Muscle layer of colon (tissue), 2 donors: Measurements from ENCODE around the gene ANKFN1.

ENCODE experiments used
- H3K27ac ChIP-seq: one replicate; pipeline ENCODE4 v1.7.0; 2013; ENCODE audit warnings: low read depth, mild to moderate bottlenecking, low read length, moderate library complexity
- H3K27me3 ChIP-seq, 2 donors: one replicate each; pipeline ENCODE4 v1.7.0; 2013; ENCODE audit warnings: low read length in 2 of 2, mild to moderate bottlenecking in 2 of 2; ENCODE audit not compliant: insufficient read depth in 2 of 2, control insufficient read depth in 1 of 2
- H3K36me3 ChIP-seq: one replicate; pipeline ENCODE4 v1.7.0; 2013; ENCODE audit warnings: mild to moderate bottlenecking, low read length; ENCODE audit not compliant: insufficient read depth
- H3K4me1 ChIP-seq: one replicate; pipeline ENCODE4 v1.7.0; 2013; ENCODE audit warnings: mild to moderate bottlenecking, low read length; ENCODE audit not compliant: insufficient read depth
- H3K4me3 ChIP-seq, 2 donors: one replicate each; pipeline ENCODE4 v1.7.0; 2013; ENCODE audit warnings: low read length in 2 of 2, low read depth in 1 of 2, mild to moderate bottlenecking in 1 of 2, moderate library complexity in 1 of 2
- H3K9ac ChIP-seq: one replicate; pipeline ENCODE4 v1.7.0; 2013; ENCODE audit warnings: low read length
- H3K9me3 ChIP-seq: one replicate; pipeline ENCODE4 v1.7.0; 2013; ENCODE audit warnings: mild to moderate bottlenecking, low read length
- donor health status: abdominal sarcoma.
- donor health status: Adenocarcinoma of cecum.

The ANKFN1 gene

GRCh38 chr17:56320443-56320842, 167.2 kb downstream of the ANKFN1 start:
- Histone ChIP-seq H3K9ac (no peak overlapping the region), H3K36me3 (no peaks in the 10 kb centered on the region), H3K9me3 (no peaks in the 10 kb centered on the region), H3K4me1 (no peaks in the 10 kb centered on the region), H3K27ac (no peak overlapping the region), H3K27me3 (no peaks in the 10 kb centered on the region), H3K4me3 (no peak overlapping the region)

GRCh38 chr17:56322991-56323390, 169.7 kb downstream of the ANKFN1 start:
- no peak overlapping the region for H3K4me3 ChIP-seq
- H3K27me3 ChIP-seq: no peaks in the 10 kb centered on the region
- no peaks in the 10 kb centered on the region for H3K36me3 ChIP-seq
- no peaks in the 10 kb centered on the region for H3K4me1 ChIP-seq
- no peaks in the 10 kb centered on the region for H3K9me3 ChIP-seq
- no peak overlapping the region for H3K27ac ChIP-seq
- no peak overlapping the region for H3K9ac ChIP-seq

- Histone ChIP-seq H3K27me3 (no peaks in the 10 kb centered on the region), H3K36me3 (no peaks in the 10 kb centered on the region), H3K27ac (no peak overlapping the region), H3K9ac (no peak overlapping the region), H3K4me1 (no peaks in the 10 kb centered on the region), H3K4me3 (no peak overlapping the region), H3K9me3 (no peaks in the 10 kb centered on the region)
Measured at GRCh38 chr17:56324676-56325075, 171.4 kb downstream of the ANKFN1 start.

GRCh38 chr17:56325313-56326000, 172.2 kb downstream of the ANKFN1 start:
- no peak overlapping the region for H3K27ac ChIP-seq
- no peak overlapping the region for H3K9ac ChIP-seq
- no peaks in the 10 kb centered on the region for H3K9me3 ChIP-seq
- H3K36me3 ChIP-seq: no peaks in the 10 kb centered on the region
- no peak overlapping the region for H3K4me3 ChIP-seq
- H3K4me1 ChIP-seq: no peaks in the 10 kb centered on the region
- H3K27me3 ChIP-seq: no peaks in the 10 kb centered on the region

GRCh38 chr17:56326001-56326359, 172.7 kb downstream of the ANKFN1 start:
- no peak overlapping the region for H3K4me3 ChIP-seq
- no peaks in the 10 kb centered on the region for H3K27me3 ChIP-seq
- no peak overlapping the region for H3K9ac ChIP-seq
- no peaks in the 10 kb centered on the region for H3K36me3 ChIP-seq
- no peaks in the 10 kb centered on the region for H3K9me3 ChIP-seq
- no peaks in the 10 kb centered on the region for H3K4me1 ChIP-seq
- H3K27ac ChIP-seq: no peak overlapping the region

GRCh38 chr17:56347639-56348038, 194.4 kb downstream of the ANKFN1 start:
- Histone ChIP-seq H3K27me3 (no peaks in the 10 kb centered on the region), H3K9ac (no peak overlapping the region)

GRCh38 chr17:56350592-56350991, 197.3 kb downstream of the ANKFN1 start:
- H3K9ac ChIP-seq: no peak overlapping the region
- H3K36me3 ChIP-seq: no peaks in the 10 kb centered on the region
- H3K4me3 ChIP-seq: no peak overlapping the region
- H3K27ac ChIP-seq: no peak overlapping the region
- H3K9me3 ChIP-seq: no peaks in the 10 kb centered on the region
- no peaks in the 10 kb centered on the region for H3K4me1 ChIP-seq
- H3K27me3 ChIP-seq: no peaks in the 10 kb centered on the region

More at GRCh38 chr17:56347639-56348038, 194.4 kb downstream of the ANKFN1 start:
- no peak overlapping the region for H3K27ac ChIP-seq
- H3K9me3 ChIP-seq: no peaks in the 10 kb centered on the region
- no peak overlapping the region for H3K4me3 ChIP-seq
- no peaks in the 10 kb centered on the region for H3K4me1 ChIP-seq
- no peaks in the 10 kb centered on the region for H3K36me3 ChIP-seq

GRCh38 chr17:56351675-56352074, 198.4 kb downstream of the ANKFN1 start:
- Histone ChIP-seq H3K9ac (no peak overlapping the region), H3K27ac (no peak overlapping the region), H3K27me3 (no peaks in the 10 kb centered on the region), H3K36me3 (no peaks in the 10 kb centered on the region), H3K9me3 (no peaks in the 10 kb centered on the region), H3K4me3 (no peak overlapping the region), H3K4me1 (no peaks in the 10 kb centered on the region)

- no peaks in the 10 kb centered on the region for H3K9me3 ChIP-seq
Measured at GRCh38 chr17:56358651-56359050, 205.4 kb downstream of the ANKFN1 start.

GRCh38 chr17:56359518-56359917, 206.2 kb downstream of the ANKFN1 start:
- Histone ChIP-seq H3K27ac (no peak overlapping the region), H3K27me3 (no peaks in the 10 kb centered on the region), H3K4me1 (no peaks in the 10 kb centered on the region), H3K4me3 (no peak overlapping the region), H3K9ac (no peak overlapping the region), H3K9me3 (no peaks in the 10 kb centered on the region), H3K36me3 (no peaks in the 10 kb centered on the region)

More at GRCh38 chr17:56358651-56359050, 205.4 kb downstream of the ANKFN1 start:
- Histone ChIP-seq H3K9ac (no peak overlapping the region), H3K36me3 (no peaks in the 10 kb centered on the region), H3K27me3 (no peaks in the 10 kb centered on the region), H3K27ac (no peak overlapping the region), H3K4me3 (no peak overlapping the region), H3K4me1 (no peaks in the 10 kb centered on the region)

GRCh38 chr17:56367366-56367765, 214.1 kb downstream of the ANKFN1 start:
- H3K9me3 ChIP-seq: no peaks in the 10 kb centered on the region
- no peaks in the 10 kb centered on the region for H3K36me3 ChIP-seq
- H3K27me3 ChIP-seq: no peaks in the 10 kb centered on the region
- H3K27ac ChIP-seq: no peak overlapping the region
- H3K9ac ChIP-seq: no peak overlapping the region
- H3K4me1 ChIP-seq: no peaks in the 10 kb centered on the region
- no peak overlapping the region for H3K4me3 ChIP-seq
